ENCODE results near the gene DIAPH1.

The DIAPH1 gene

DNA sequence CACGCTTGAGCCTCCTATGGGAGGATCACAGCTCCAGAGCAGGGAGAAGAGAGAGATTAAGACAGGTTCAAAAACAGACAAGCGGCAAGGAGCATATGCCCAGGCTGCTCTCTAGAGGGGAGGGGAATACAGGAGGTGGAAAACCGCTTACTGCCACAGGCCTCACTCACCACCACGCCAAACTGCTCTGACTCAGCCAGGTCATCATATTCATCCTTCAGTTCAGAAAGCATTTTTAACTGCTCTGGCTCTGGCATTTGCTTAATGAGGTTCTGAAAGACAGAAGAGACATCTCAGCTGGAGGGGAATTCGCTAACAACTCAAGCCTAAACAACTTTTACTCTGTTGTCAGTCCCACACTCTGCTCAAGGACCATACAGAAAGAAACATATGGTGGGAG lies 89.8 kb downstream of the DIAPH1 start:
- no peak for TF ChIP-seq EZH2phosphoT487 (IDR thresholded peaks at IDR 0.05; ENCODE audit: low read length)
- no peak for TF ChIP-seq EZH2 (optimal IDR thresholded peaks at IDR 0.05; ENCODE audit: low read depth, low read length)
- TF ChIP-seq, protein P1, sequence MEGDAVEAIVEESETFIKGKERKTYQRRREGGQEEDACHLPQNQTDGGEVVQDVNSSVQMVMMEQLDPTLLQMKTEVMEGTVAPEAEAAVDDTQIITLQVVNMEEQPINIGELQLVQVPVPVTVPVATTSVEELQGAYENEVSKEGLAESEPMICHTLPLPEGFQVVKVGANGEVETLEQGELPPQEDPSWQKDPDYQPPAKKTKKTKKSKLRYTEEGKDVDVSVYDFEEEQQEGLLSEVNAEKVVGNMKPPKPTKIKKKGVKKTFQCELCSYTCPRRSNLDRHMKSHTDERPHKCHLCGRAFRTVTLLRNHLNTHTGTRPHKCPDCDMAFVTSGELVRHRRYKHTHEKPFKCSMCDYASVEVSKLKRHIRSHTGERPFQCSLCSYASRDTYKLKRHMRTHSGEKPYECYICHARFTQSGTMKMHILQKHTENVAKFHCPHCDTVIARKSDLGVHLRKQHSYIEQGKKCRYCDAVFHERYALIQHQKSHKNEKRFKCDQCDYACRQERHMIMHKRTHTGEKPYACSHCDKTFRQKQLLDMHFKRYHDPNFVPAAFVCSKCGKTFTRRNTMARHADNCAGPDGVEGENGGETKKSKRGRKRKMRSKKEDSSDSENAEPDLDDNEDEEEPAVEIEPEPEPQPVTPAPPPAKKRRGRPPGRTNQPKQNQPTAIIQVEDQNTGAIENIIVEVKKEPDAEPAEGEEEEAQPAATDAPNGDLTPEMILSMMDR (IDR thresholded peaks at IDR 0.05; ENCODE audit: low read length): no peak
- no peaks in the 10 kb centered on the region for H3K9me3 ChIP-seq (replicated peaks; ENCODE audit: insufficient read depth, low read length)
- no peak overlapping the region for H3K4me2 ChIP-seq (ENCODE audit: low read depth, low read length)
- H3K9me2 ChIP-seq (replicated peaks; ENCODE audit: insufficient read depth, low read length): no peaks in the 10 kb centered on the region
- DNase-seq: no peak
- H3K36me3 ChIP-seq (replicated peaks; ENCODE audit: insufficient read depth, low read length): peaks cover 4% of the 10 kb centered on the region
- peaks cover 14% of the 10 kb centered on the region; the same call in 1 of the 2 replicates for H3K4me1 ChIP-seq (ENCODE audit: low read length)
- H3K9ac ChIP-seq (ENCODE audit: low read length): no peak overlapping the region
- no peak overlapping the region for H2AFZ ChIP-seq (ENCODE audit: low read length)
- peaks cover 12% of the 10 kb centered on the region for H3F3A ChIP-seq (ENCODE audit: insufficient read depth, low read length)
- no peak overlapping the region for H3K4me3 ChIP-seq (ENCODE audit: low read length)
- no peak overlapping the region for H3K27ac ChIP-seq (ENCODE audit: low read length)
- 0 out of 2 replicates have a peak, but pooled peaks cover 4% of the 10 kb centered on the region for H3K79me2 ChIP-seq (ENCODE audit: low read length)
- no peaks in the 10 kb centered on the region for H4K20me1 ChIP-seq (ENCODE audit: insufficient read depth, low read length)
- no peaks in the 10 kb centered on the region for H3K27me3 ChIP-seq (replicated peaks; ENCODE audit: insufficient read depth, low read length)

DNA sequence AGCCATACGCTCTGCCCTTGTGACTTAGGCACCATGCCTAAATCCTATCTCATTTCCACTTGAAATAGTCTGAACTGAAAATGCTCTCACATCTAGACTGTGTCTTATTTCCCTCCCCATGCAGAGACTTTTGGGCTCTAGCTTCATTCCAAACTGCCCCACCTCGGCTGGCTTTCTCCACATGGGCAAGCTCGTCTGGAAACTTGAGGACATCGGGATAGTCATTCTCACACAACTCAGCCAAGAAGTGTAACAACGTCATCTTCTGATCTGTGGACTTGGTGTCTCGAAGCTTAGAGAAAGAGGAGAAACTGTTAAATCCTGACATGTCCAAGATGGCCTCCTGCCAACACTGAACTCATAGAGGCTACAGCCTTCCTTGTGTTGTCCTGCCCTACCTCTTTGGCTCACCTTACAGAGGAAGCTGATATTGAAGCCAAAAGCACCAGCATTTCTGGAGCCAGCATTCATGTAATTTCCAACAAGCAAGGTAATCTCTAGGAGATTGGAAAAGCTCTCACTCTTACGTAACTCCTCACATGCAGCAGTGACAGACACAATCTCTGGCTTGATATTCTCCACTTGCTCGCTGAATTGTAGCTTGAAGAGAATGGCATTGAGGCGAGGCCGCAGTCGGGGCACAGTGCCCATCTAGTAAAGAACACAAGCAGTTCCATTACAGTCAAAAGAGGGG lies 90.4 kb downstream of the DIAPH1 start:
- Histone ChIP-seq H3K27ac (ENCODE audit: low read length) (no peak overlapping the region), H3K36me3 (replicated peaks; ENCODE audit: insufficient read depth, low read length) (peaks cover 3% of the 10 kb centered on the region), H3F3A (ENCODE audit: insufficient read depth, low read length) (peaks cover 12% of the 10 kb centered on the region), H3K27me3 (replicated peaks; ENCODE audit: insufficient read depth, low read length) (no peaks in the 10 kb centered on the region), H3K9ac (ENCODE audit: low read length) (no peak overlapping the region), H3K4me3 (ENCODE audit: low read length) (no peak overlapping the region), H2AFZ (ENCODE audit: low read length) (no peak overlapping the region), H3K9me3 (replicated peaks; ENCODE audit: insufficient read depth, low read length) (no peaks in the 10 kb centered on the region), H3K4me2 (ENCODE audit: low read depth, low read length) (no peak overlapping the region), H3K4me1 (ENCODE audit: low read length) (peaks cover 14% of the 10 kb centered on the region; the same call in 1 of the 2 replicates), H3K9me2 (replicated peaks; ENCODE audit: insufficient read depth, low read length) (no peaks in the 10 kb centered on the region), H3K79me2 (ENCODE audit: low read length) (0 out of 2 replicates have a peak, but pooled peaks cover 5% of the 10 kb centered on the region), H4K20me1 (ENCODE audit: insufficient read depth, low read length) (no peaks in the 10 kb centered on the region)
- TF ChIP-seq EZH2 (optimal IDR thresholded peaks at IDR 0.05; ENCODE audit: low read depth, low read length) (no peak), EZH2phosphoT487 (IDR thresholded peaks at IDR 0.05; ENCODE audit: low read length) (no peak)
- TF ChIP-seq, protein P1 (IDR thresholded peaks at IDR 0.05; ENCODE audit: low read length): no peak
- no peak for DNase-seq

DNA sequence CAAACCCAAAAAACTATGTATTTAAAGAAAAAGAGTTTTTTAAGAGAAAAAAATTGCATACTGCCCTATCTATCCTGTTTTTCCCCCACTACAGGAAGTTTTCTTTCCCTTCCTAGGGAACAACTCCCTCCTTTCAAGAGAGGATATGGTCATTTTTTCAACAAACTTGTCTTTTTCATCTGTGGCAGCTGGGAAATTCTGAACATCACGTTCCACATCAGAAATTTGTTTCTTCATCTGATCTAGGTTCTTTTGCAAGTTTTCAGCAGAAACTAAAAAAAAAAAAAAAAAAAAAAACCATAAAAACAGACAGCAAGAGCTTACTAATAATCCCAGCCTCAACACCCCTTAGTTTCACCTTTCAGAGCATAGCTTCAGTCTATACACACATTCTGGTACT lies 91.4 kb downstream of the DIAPH1 start:
- no peak overlapping the region for H3K4me2 ChIP-seq (ENCODE audit: low read depth, low read length)

More for the DNA sequence above, 91.4 kb downstream of the DIAPH1 start:
- H3K4me3 ChIP-seq (ENCODE audit: low read length): no peak overlapping the region
- peaks cover 24% of the 10 kb centered on the region for H3K4me1 ChIP-seq (ENCODE audit: low read length)
- no peaks in the 10 kb centered on the region for H3K9me3 ChIP-seq (replicated peaks; ENCODE audit: insufficient read depth, low read length)
- H4K20me1 ChIP-seq (ENCODE audit: insufficient read depth, low read length): no peaks in the 10 kb centered on the region
- no peaks in the 10 kb centered on the region; the same call in none of the 2 replicates for H3K36me3 ChIP-seq (replicated peaks; ENCODE audit: insufficient read depth, low read length)
- TF ChIP-seq EZH2phosphoT487 (IDR thresholded peaks at IDR 0.05; ENCODE audit: low read length): no peak
- TF ChIP-seq, protein P1 (IDR thresholded peaks at IDR 0.05; ENCODE audit: low read length): no peak
- H3K9me2 ChIP-seq (replicated peaks; ENCODE audit: insufficient read depth, low read length): no peaks in the 10 kb centered on the region
- no peak overlapping the region for H3K27ac ChIP-seq (ENCODE audit: low read length)
- no peak for DNase-seq
- no peak overlapping the region for H2AFZ ChIP-seq (ENCODE audit: low read length)
- H3K9ac ChIP-seq (ENCODE audit: low read length): no peak overlapping the region
- H3K27me3 ChIP-seq (replicated peaks; ENCODE audit: insufficient read depth, low read length): no peaks in the 10 kb centered on the region
- H3K79me2 ChIP-seq (ENCODE audit: low read length): 0 out of 2 replicates have a peak, but pooled peaks cover 5% of the 10 kb centered on the region
- peaks cover 12% of the 10 kb centered on the region for H3F3A ChIP-seq (ENCODE audit: insufficient read depth, low read length)
